H1 (cell line): ENCODE results near the gene ZBTB48. TPM values are rescaled to one million over a fixed set of nuclear protein-coding genes. Genes with fewer than 3 reads are reported as not detected.

Experiments
- CTCF ChIA-PET: fragments of 300-600 bp; sonication (Branson Sonifier 250); formaldehyde crosslinking; loops from one replicate; lab custom pipeline; 2021; ENCODE audit not compliant: partially characterized antibody; lab: Charles Lee
- POLR2A ChIA-PET: fragments of 300-600 bp; sonication (Branson Sonifier 250); formaldehyde crosslinking; loops from one replicate; lab custom pipeline; 2021; ENCODE audit warnings: inconsistent platforms; ENCODE audit not compliant: partially characterized antibody; lab: Charles Lee
- DNase-seq, 2 experiments: peaks; one replicate each; pipeline versions ENCODE4 v3.0.0 to v3.0.0-alpha.2; 2010 to 2022; ENCODE audit warnings: low spot score in 2 of 2, low read depth in 1 of 2, mixed read lengths in 1 of 2
- FAIRE-seq: peaks from 2 replicates; lab custom pipeline; 2011; peaks lifted over from hg19 to GRCh38; lab: Jason Lieb, UNC
- H2AFZ ChIP-seq: 2 replicates; pipeline ENCODE4 v1.8.1; 2012; ENCODE audit warnings: low read length, inconsistent platforms
- H2AK5ac ChIP-seq: 2 replicates; pipeline ENCODE4 v1.6.1; 2013; ENCODE audit warnings: low read depth, low read length
- H2BK120ac ChIP-seq: replicated peaks from 2 replicates; pipeline ENCODE3; 2013; ENCODE audit warnings: low read depth, low read length, inconsistent platforms
- H2BK12ac ChIP-seq: 2 replicates; pipeline ENCODE4 v1.6.1; 2013; ENCODE audit warnings: low read depth, low read length
- H2BK15ac ChIP-seq: 2 replicates; pipeline ENCODE4 v1.6.1; 2013; ENCODE audit warnings: low read length
- H2BK20ac ChIP-seq: 2 replicates; pipeline ENCODE4 v1.6.1; 2013; ENCODE audit warnings: low read length
- H2BK5ac ChIP-seq: 2 replicates; pipeline ENCODE4 v1.6.1; 2013; ENCODE audit warnings: low read depth, low read length
- H3K14ac ChIP-seq: 2 replicates; pipeline ENCODE4 v1.6.1; 2013; ENCODE audit warnings: inconsistent platforms; ENCODE audit not compliant: insufficient read length
- H3K18ac ChIP-seq: 2 replicates; pipeline ENCODE4 v1.6.1; 2013; ENCODE audit warnings: low read length; ENCODE audit errors: extremely low read depth
- H3K23ac ChIP-seq: 2 replicates; pipeline ENCODE4 v1.6.1; 2013; ENCODE audit warnings: inconsistent platforms; ENCODE audit not compliant: insufficient read length
- H3K23me2 ChIP-seq: 2 replicates; pipeline ENCODE4 v1.6.1; 2013; ENCODE audit warnings: low read depth, low read length
- H3K27ac ChIP-seq: 2 replicates; pipeline ENCODE4 v1.6.1; 2011; ENCODE audit warnings: low read depth, low read length, inconsistent platforms
- H3K27me3 ChIP-seq, 4 experiments: replicated peaks in 1 of 4; 1 replicate in 1 of 4; 2 replicates in 3 of 4; pipeline versions ENCODE4 v1.6.1 to v1.8.1; 2011 to 2013; ENCODE audit warnings: low read length in 3 of 4, mild to moderate bottlenecking in 3 of 4, inconsistent platforms in 2 of 4, mixed read lengths in 2 of 4, moderate library complexity in 1 of 4; ENCODE audit not compliant: control insufficient read depth in 3 of 4, insufficient read depth in 3 of 4; ENCODE audit errors: extremely low read depth in 1 of 4
- H3K36me3 ChIP-seq, 4 experiments: 2 replicates each; pipeline versions ENCODE4 v1.6.1 to v1.8.1; 2011 to 2013; ENCODE audit warnings: mild to moderate bottlenecking in 4 of 4, low read length in 3 of 4, moderate library complexity in 2 of 4, control low read depth in 1 of 4, inconsistent platforms in 1 of 4; ENCODE audit not compliant: insufficient read depth in 4 of 4, control insufficient read depth in 2 of 4
- H3K4ac ChIP-seq: replicated peaks from 2 replicates; pipeline ENCODE3; 2013; ENCODE audit warnings: low read length, low read depth, mixed read lengths, inconsistent platforms; ENCODE audit not compliant: insufficient read length
- H3K4me1 ChIP-seq, 4 experiments: replicated peaks in 1 of 4; 1 replicate in 1 of 4; 2 replicates in 3 of 4; pipeline versions ENCODE4 v1.6.1 to v1.8.1; 2011 to 2013; ENCODE audit warnings: low read length in 3 of 4, inconsistent platforms in 2 of 4, mixed read lengths in 1 of 4; ENCODE audit not compliant: insufficient read depth in 4 of 4, control insufficient read depth in 3 of 4
- H3K4me2 ChIP-seq, 2 experiments: 2 replicates each; pipeline versions ENCODE4 v1.6.1 to v1.8.1; 2011 to 2013; ENCODE audit warnings: low read depth in 2 of 2, low read length in 2 of 2, control low read depth in 1 of 2, inconsistent platforms in 1 of 2, mild to moderate bottlenecking in 1 of 2; ENCODE audit not compliant: insufficient read depth in 1 of 2
- H3K4me3 ChIP-seq, 4 experiments: fragments of 200-600, 300-600 bp in 1 of 4; sonication (generic), shearing (Covaris generic), sonication (Bioruptor Twin) in 1 of 4; 2 replicates each; pipeline versions ENCODE4 v1.5.1 to v1.8.1; 2011 to 2016; ENCODE audit warnings: low read length in 4 of 4, low read depth in 3 of 4, control low read depth in 2 of 4, inconsistent platforms in 2 of 4, mild to moderate bottlenecking in 2 of 4, mixed read lengths in 1 of 4, moderate library complexity in 1 of 4; ENCODE audit not compliant: insufficient read depth in 2 of 4; ENCODE audit errors: extremely low read depth in 1 of 4
- H3K56ac ChIP-seq: replicated peaks from 2 replicates; pipeline ENCODE3; 2013; ENCODE audit warnings: low read depth, mild to moderate bottlenecking, mixed read lengths, low read length, inconsistent platforms; ENCODE audit not compliant: insufficient read length
- H3K79me1 ChIP-seq: 2 replicates; pipeline ENCODE4 v1.6.1; 2013; ENCODE audit warnings: low read depth, low read length, control low read depth
- H3K79me2 ChIP-seq, 2 experiments: 2 replicates each; pipeline versions ENCODE4 v1.6.1 to v1.8.1; 2012 to 2013; ENCODE audit warnings: low read length in 2 of 2, mild to moderate bottlenecking in 2 of 2, inconsistent platforms in 1 of 2; ENCODE audit not compliant: insufficient read depth in 2 of 2, control insufficient read depth in 1 of 2
- H3K9ac ChIP-seq, 4 experiments: replicated peaks in 1 of 4; 1 replicate in 1 of 4; 2 replicates in 3 of 4; pipeline versions ENCODE4 v1.6.1 to v1.8.1; 2011 to 2013; ENCODE audit warnings: low read depth in 3 of 4, low read length in 3 of 4, control low read depth in 2 of 4, mild to moderate bottlenecking in 2 of 4, moderate library complexity in 2 of 4, inconsistent platforms in 1 of 4; ENCODE audit errors: extremely low read depth in 1 of 4
- H3K9me3 ChIP-seq, 2 experiments: 2 replicates each; pipeline versions ENCODE4 v1.6.1 to v1.8.1; 2012 to 2013; ENCODE audit warnings: mild to moderate bottlenecking in 2 of 2, moderate library complexity in 2 of 2, control low read depth in 1 of 2, inconsistent platforms in 1 of 2, low read depth in 1 of 2, low read length in 1 of 2, mixed read lengths in 1 of 2; ENCODE audit not compliant: insufficient read depth in 2 of 2
- H4K20me1 ChIP-seq, 2 experiments: replicated peaks in 1 of 2; 2 replicates each; pipeline versions ENCODE3 to v1.8.1; 2011 to 2013; ENCODE audit warnings: inconsistent platforms in 2 of 2, low read length in 2 of 2, mild to moderate bottlenecking in 1 of 2; ENCODE audit not compliant: insufficient read depth in 2 of 2, control insufficient read depth in 1 of 2
- H4K5ac ChIP-seq: 2 replicates; pipeline ENCODE4 v1.6.1; 2013; ENCODE audit warnings: low read length, low read depth, mixed read lengths, inconsistent platforms; ENCODE audit not compliant: insufficient read length
- H4K8ac ChIP-seq: 2 replicates; pipeline ENCODE4 v1.8.0; 2013; ENCODE audit warnings: mild to moderate bottlenecking, moderate library complexity, low read length, inconsistent platforms; ENCODE audit not compliant: insufficient read depth; ENCODE audit errors: extremely low read depth
- H4K91ac ChIP-seq: replicated peaks from 2 replicates; pipeline ENCODE3; 2013; ENCODE audit warnings: low read length, mixed read lengths, inconsistent platforms; ENCODE audit not compliant: insufficient read length
- CHD2 ChIP-seq: IDR thresholded peaks from 2 replicates; pipeline ENCODE4 v1.6.1; 2012; ENCODE audit warnings: low read length, improper control_type of control experiment
- JUN ChIP-seq: IDR thresholded peaks from 2 replicates; pipeline ENCODE4 v1.6.1; 2011; ENCODE audit warnings: low read depth, mild to moderate bottlenecking, improper control_type of control experiment, low read length
- POU5F1 ChIP-seq: IDR thresholded peaks from 2 replicates; pipeline ENCODE4 v1.6.1; 2011; ENCODE audit warnings: low read depth, mild to moderate bottlenecking, low read length, moderate library complexity
- SIN3A ChIP-seq, 2 experiments: IDR thresholded peaks in 1 of 2; conservative IDR thresholded peaks in 1 of 2; 2 replicates each; pipeline ENCODE4 v1.6.1; 2011 to 2012; ENCODE audit warnings: low read length in 2 of 2, improper control_type of control experiment in 1 of 2, low read depth in 1 of 2, mild to moderate bottlenecking in 1 of 2
- TCF12 ChIP-seq: IDR thresholded peaks from 2 replicates; pipeline ENCODE4 v1.6.1; 2011; ENCODE audit warnings: low read depth, mild to moderate bottlenecking, low read length
- WGBS, 2 experiments: shearing (Covaris generic) in 1 of 2; methylation state at CpG; one replicate each; pipeline versions ENCODE4 v1.1.6 to v1.1.7; 2013 to 2015; ENCODE audit warnings: low lambda C conversion rate in 2 of 2, mixed read lengths in 2 of 2, inconsistent platforms in 1 of 2, low coverage in 1 of 2, missing lambda C conversion rate in 1 of 2; ENCODE audit not compliant: insufficient replicate concordance in 2 of 2, insufficient coverage in 1 of 2, insufficient read length in 1 of 2; ENCODE audit errors: extremely low coverage in 1 of 2, missing lambda C conversion rate in 1 of 2; 5-methylcytosine and 5-hydroxymethylcytosine counted together
- polyA plus RNA-seq, 7 experiments: library from polyadenylated mRNA; depleted of rRNA in 3 of 7; stranded (reverse) in 5 of 7; unstranded in 2 of 7; fragments of >200 nt in 5 of 7; fragments of 200-250 nt in 2 of 7; gene quantifications; 1 replicate in 5 of 7; 2 replicates in 1 of 7; 4 replicates in 1 of 7; pipeline versions ENCODE4 v1.2.1 to v1.2.3, GENCODE V29; 2011 to 2013; ENCODE audit warnings: missing spikeins in 2 of 7, mixed read lengths in 2 of 7
- total RNA-seq: library from RNA; stranded (reverse); fragmentation: NEBNext Ultra II Directional; extraction: Animal tissue kit (Norgen Biotek cat#: 25700); gene quantifications from 2 replicates; pipeline ENCODE4 v1.2.1, GENCODE V29; 2021
- TF ChIP-seq, protein P1 (sequence below): IDR thresholded peaks from 2 replicates; pipeline ENCODE4 v1.6.1; 2012; ENCODE audit warnings: inconsistent platforms
- TF ChIP-seq, protein P2 (sequence below): IDR thresholded peaks from 2 replicates; pipeline ENCODE4 v1.6.1; 2011; ENCODE audit warnings: low read length, improper control_type of control experiment

ZBTB48 gene
- total and polyA plus RNA-seq, 2 of the 8 experiments (the other 6 are each of a cell fraction or from before 2014, with no cell fraction given) = 28.2 to 28.8 TPM

DNA sequence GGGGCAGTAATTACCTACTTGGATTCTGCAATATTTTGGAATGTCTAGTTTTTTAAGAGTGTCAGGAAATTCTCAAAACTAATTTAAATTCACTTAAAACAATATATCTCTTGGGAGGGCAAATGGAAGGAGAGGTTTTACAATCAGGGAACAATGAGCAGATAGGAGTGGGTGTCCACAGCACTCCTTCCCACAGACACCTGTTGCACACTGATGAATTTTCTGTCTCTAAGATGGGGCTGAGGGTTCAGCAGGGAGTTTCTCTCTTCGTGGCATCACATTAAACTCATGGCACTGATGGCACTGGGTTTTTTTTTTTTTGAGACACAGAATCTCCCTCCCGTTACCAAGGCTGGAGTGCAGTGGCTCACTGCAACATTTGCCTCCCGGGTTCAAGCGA, 39.3 kb downstream of the ZBTB48 start:
- 95% methylated on average over 4 of the region's 4 CpGs; no CpG with 5 or more reads in 1 of the 2 experiments for WGBS, 2 experiments
- H2BK12ac ChIP-seq = no peak overlapping the region
- no peak for FAIRE-seq
- TF ChIP-seq JUN (no peak), CHD2 (no peak), POU5F1 (no peak), SIN3A (conservative IDR thresholded peaks at IDR 0.05 in 1 of 2, IDR thresholded peaks at IDR 0.05 in 1 of 2; ENCODE audit: low read depth in 1 of 2, low read length in 2 of 2) (no peak), TCF12 (no peak)
- TF ChIP-seq, protein P1, sequence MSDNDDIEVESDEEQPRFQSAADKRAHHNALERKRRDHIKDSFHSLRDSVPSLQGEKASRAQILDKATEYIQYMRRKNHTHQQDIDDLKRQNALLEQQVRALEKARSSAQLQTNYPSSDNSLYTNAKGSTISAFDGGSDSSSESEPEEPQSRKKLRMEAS = no peak
- TF ChIP-seq, protein P2, sequence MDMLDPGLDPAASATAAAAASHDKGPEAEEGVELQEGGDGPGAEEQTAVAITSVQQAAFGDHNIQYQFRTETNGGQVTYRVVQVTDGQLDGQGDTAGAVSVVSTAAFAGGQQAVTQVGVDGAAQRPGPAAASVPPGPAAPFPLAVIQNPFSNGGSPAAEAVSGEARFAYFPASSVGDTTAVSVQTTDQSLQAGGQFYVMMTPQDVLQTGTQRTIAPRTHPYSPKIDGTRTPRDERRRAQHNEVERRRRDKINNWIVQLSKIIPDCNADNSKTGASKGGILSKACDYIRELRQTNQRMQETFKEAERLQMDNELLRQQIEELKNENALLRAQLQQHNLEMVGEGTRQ = no peak
- POLR2A ChIA-PET = interaction anchor here (0.7 to 14.3 kb wide), 3 partner anchors 14 to 19 kb away, joined by 3 to 175 read pairs (median 4); partner anchors contain the start of gene KLHL21
- H3K4me3 ChIP-seq = no peak overlapping the region
- H4K91ac ChIP-seq = no peak overlapping the region
- no peak overlapping the region for H3K27ac ChIP-seq
- no peak overlapping the region for H3K4me2 ChIP-seq
- no peak for DNase-seq
- H4K5ac ChIP-seq = no peak overlapping the region
- H3K4ac ChIP-seq = no peak overlapping the region
- CTCF ChIA-PET = interaction anchor here (1.1 to 2.3 kb wide), 4 partner anchors 9 to 28 kb away, joined by 3 to 6 read pairs (median 3); no protein-coding TSS in a partner anchor
- no peaks in the 10 kb centered on the region for H3K4me1 ChIP-seq
- H3K36me3 ChIP-seq = peaks cover 17 to 67% (median 34%) of the 10 kb centered on the region in 4 experiments
- no peak overlapping the region for H2BK120ac ChIP-seq
- no peak overlapping the region for H2BK15ac ChIP-seq
- H3K9me3 ChIP-seq = no peaks in the 10 kb centered on the region
- no peak overlapping the region for H3K18ac ChIP-seq
- no peak overlapping the region for H2BK5ac ChIP-seq
- peaks cover 16 to 26% of the 10 kb centered on the region in 2 experiments for H4K20me1 ChIP-seq
- no peak overlapping the region for H3K9ac ChIP-seq
- H3K14ac ChIP-seq = no peak overlapping the region
- no peak overlapping the region for H3K56ac ChIP-seq
- H2AK5ac ChIP-seq = no peak overlapping the region
- 0 out of 2 replicates have a peak, but pooled peaks cover 3% of the 10 kb centered on the region for H3K23me2 ChIP-seq
- no peak overlapping the region for H2BK20ac ChIP-seq
- H3K27me3 ChIP-seq = no peaks in the 10 kb centered on the region
- no peak overlapping the region for H4K8ac ChIP-seq
- H3K79me1 ChIP-seq = peaks cover 8% of the 10 kb centered on the region
- no peak overlapping the region for H3K23ac ChIP-seq
- H3K79me2 ChIP-seq = peaks cover 12 to 71% of the 10 kb centered on the region in 2 experiments
- no peak overlapping the region for H2AFZ ChIP-seq
